Measurements from ENCODE around the gene VPS11.

VPS11 gene

DNA sequence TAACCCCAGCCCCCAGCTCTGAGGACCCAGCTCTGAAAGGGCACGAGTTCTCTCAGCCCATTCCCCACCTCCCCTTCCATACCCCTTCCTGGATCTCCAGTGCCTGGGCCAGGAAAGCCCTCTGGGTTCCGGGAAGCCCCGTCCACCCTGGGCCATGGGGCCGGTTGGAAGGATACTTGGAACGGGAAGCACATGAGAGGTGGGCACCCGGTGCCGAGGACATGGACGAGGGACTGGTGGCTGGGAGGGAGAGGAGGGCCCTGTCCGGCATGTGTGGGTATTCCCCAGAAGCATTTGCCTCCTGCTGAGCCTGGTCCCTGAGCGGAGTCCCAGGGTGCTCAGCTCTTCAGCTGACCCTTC, 48.6 kb downstream of the VPS11 start:
- DNase-seq (ENCODE audit: low read depth): no peak
- TF ChIP-seq CTCF (conservative IDR thresholded peaks at IDR 0.05; ENCODE audit: low read length): no peak
- H3K4me3 ChIP-seq (ENCODE audit: low read length): no peak overlapping the region

DNA sequence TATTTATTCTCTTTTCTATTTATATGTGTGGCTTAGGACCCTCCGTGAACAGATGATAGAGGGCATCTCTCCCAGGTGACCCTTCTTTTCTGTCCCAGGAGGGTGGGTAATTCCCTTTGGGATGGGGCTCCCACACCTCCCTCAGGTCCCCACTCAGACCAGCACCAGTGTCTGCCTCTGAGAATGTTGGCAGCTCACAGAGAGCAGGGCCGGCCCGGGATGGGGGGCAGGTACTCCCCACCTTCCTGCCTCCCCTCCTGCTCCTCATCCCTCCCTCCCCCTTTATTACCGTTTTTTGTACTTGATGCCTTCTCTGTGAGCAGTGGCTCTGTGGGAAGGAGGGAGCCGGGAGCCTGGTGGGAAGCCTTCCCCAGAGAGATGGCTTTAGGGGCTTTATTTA, 49.0 kb downstream of the VPS11 start:
- H3K4me3 ChIP-seq (ENCODE audit: low read length): no peak overlapping the region
- no peak for TF ChIP-seq CTCF (conservative IDR thresholded peaks at IDR 0.05; ENCODE audit: low read length)

DNA sequence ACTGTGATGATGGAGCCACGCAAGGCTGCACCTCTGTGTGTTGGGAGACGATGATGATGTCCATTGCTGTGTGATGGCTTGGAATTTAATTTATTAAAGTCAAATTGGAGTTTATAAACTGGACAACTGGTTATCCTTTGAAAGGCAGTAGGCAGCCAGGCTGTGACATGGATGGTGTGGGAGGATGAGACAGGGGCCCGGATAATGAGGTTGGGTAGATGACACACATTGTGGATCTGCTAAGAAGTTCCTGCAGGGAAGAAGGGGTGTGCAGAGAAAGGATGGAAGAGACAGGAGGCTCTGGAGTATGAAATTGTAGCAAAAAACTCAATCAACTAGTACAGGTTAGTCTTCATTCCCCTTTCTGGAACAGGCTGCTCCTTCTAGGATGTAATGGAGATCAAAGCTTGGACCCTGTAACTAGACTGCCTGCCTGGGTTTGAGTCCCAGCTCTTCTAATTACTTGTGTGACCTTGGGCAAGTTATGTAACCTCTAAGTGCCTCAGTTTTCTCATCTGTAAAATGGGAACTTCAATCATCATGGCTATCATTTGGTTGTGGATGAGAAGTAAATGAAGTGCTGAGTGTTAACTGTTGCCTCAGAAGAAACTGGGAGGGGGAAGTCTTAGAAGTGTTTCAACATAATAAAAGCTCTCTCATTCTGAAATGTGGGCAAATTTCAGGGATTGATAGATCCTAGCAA, 49.5 kb downstream of the VPS11 start:
- no peak overlapping the region for H3K4me3 ChIP-seq (ENCODE audit: low read length)
- no peak for DNase-seq (ENCODE audit: low read depth)

More for the DNA sequence above, 49.0 kb downstream of the VPS11 start:
- DNase-seq (ENCODE audit: low read depth): no peak

GRCh38 chr11:119118227-119118626, 50.6 kb downstream of the VPS11 start:
- DNase-seq (ENCODE audit: low read depth): no peak
- H3K4me3 ChIP-seq (ENCODE audit: low read length): no peak overlapping the region
- TF ChIP-seq CTCF (conservative IDR thresholded peaks at IDR 0.05; ENCODE audit: low read length): no peak

More for the DNA sequence above, 49.5 kb downstream of the VPS11 start:
- TF ChIP-seq CTCF (conservative IDR thresholded peaks at IDR 0.05; ENCODE audit: low read length): no peak

DNA sequence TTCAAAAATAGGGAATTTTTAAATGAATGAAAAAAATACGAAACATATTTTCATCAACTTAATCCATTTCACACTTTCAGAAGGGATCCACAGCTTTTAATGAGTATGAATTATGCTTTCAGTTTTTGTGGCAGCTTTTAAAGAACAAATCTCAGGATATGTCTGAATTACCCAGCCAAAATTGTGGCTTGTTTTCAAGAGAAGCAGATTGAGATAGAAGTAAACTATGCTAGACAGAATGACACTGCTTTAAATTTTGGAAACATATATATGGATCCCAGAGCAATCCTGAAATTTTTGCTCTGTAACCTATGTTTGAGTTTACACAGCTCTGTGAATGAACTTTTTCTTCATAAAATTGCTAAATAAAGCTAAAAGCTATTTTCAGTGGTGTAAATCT, 51.3 kb downstream of the VPS11 start:
- DNase-seq (ENCODE audit: low read depth): no peak
- no peak overlapping the region for H3K4me3 ChIP-seq (ENCODE audit: low read length)
- TF ChIP-seq CTCF (conservative IDR thresholded peaks at IDR 0.05; ENCODE audit: low read length): no peak

DNA sequence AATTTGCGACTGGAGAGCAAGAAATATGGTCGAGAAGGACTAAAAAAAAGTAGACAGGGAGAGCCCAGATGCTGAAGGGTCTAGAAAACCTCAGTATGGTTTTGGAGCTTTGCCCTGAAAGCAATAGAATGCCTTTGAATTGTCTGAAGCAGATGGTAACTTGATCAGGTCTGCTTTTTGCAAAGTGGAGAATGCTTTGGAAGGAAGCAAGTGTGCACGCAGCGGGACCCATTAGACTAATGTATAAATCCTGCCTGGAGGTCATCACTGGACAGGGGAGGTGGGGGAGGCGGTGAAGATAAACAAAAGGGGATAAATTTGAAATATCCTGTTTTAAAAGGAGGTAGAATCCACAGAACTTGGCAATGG, 53.0 kb downstream of the VPS11 start:
- no peak for TF ChIP-seq CTCF (conservative IDR thresholded peaks at IDR 0.05; ENCODE audit: low read length)
- peak overlapping the region; percentile 77 for H3K4me3 ChIP-seq (ENCODE audit: low read length)
- peak; percentile 77 for DNase-seq (ENCODE audit: low read depth)

- no peak for TF ChIP-seq CTCF (conservative IDR thresholded peaks at IDR 0.05; ENCODE audit: low read length)
- H3K4me3 ChIP-seq (ENCODE audit: low read length): peak within 1 kb of the TSS; percentile 99
- peak; percentile 98 for DNase-seq (ENCODE audit: low read depth)
Observed at GRCh38 chr11:119121008-119121810, 53.6 kb downstream of the VPS11 start, which contains the start of gene HINFP. Gene HINFP (plus strand): TSS chr11:119121580. CDS start chr11:119126945, 5,365 bp downstream.

All from AG10803 (cell line).